Activated CD4-positive, alpha-beta T cell treated with anti-CD3 and anti-CD28 coated beads for 1 hour (primary cell): ENCODE data around the gene NAB1.
"Not testable (repeated sequence)": the region's sequence is repeated elsewhere in the genome, so short reads cannot be mapped to it uniquely, and the experiment has no call there.

Experiments used
- DNase-seq: peaks from one replicate; pipeline ENCODE4 v3.0.0-alpha.2; 2020

The NAB1 gene

DNA sequence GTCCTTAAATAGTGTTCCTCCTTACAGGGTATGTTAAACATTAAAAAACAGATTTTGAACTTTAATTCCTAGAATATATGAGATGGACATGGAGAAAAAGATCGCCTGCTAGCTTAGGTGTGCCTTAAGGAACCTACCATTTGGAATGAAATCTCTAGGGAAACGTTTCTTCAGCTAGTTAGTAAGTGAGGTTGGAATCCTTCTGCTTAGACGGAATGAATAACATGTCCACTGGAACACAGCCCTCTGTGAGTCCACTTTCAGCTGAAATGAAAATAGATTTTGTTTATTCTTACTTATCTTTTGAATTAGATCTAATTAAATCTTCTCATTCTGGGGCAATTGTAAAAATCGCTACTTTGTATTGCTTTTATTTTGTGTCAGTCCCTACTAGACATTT, 28.4 kb downstream of the NAB1 start:
- DNase-seq = no peak

DNA sequence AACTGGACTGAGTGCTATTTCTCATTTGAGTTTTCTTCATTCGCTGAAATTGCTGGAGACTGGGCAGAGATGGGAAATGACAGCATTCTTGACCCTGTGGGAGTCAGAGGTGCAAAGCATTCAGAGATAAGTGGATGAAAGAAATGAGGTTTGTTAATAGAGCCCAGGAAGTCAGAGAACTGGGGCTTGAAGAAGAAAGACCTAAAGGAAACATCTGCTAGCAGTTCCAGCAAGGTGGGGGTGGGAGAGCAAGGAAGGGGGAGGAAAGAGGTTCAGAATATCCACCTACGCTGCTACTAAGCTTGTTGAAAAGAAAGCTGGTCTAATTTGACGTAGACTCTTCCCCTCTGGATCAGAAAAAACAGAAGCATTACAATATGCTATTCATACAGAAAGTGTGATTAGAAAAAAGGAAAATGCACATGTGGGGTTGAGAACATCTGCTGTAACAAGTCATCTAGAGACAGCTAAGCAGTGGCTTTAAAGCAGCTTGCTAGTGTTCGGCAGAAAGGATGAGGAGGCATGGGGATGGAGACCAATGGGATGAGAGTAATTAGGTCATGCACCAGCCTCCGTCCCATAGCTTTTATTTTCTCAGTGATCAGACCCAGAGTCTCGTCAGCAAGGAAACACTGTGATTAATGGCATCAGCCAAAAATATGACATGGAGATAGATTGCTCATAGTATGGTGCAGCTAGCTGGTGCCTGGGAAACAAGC, 29.7 kb downstream of the NAB1 start:
- DNase-seq = no peak

DNA sequence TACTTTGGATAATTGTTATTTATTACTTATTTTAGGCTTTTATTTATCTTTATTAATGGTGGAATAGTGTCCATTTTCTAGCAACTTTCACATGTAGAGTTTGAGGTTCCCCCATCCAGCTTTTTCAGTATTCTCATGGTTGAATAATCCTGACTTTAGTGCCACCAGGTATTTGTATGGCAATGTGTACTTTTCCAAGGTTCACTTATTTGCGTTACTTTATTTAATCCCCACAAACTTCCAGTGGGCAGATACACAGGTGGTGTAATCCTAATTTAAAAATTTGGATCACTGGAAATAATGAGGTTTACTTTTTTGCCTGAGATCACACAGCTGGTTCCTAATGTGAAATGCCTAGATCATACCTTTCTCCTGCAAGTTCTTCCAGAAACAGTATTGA, 30.5 kb downstream of the NAB1 start:
- DNase-seq = no peak

DNA sequence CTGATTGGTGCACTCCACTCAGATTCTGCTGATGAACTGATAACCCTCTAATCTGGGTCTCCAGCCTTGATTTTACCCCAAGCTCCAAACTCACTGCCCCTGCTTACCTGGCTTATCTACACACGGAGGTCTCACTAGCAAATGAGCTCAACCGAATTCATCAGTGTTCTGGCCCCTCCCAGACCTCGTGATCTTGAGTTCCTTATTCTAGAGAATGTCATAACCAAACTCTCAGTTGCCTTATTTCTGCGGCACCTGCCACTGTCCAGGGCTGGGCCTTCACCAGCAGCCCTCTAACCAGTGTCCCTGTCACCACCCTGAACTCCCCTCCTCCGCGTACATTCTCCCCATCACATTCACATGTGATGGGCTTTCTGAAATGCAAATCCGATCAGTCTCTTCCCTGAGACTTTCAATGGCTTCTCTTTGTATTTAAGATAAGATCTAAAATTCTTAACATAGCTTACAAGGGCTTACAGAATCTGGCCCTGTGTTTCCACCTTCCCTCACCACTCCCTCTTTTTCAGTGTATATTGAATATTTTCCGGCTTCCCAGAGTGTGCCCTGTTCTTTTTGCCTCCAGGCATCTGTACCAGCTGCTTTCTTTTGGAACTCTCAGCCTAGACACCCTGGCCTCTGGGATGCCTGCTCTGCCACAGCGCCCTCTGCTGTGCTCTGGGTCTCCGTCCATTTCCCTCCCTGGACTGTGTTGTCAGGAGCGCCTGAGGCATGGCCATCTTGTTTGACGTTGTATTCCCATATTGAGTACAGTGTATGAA, 31.1 kb downstream of the NAB1 start:
- DNase-seq = peak; percentile 41

DNA sequence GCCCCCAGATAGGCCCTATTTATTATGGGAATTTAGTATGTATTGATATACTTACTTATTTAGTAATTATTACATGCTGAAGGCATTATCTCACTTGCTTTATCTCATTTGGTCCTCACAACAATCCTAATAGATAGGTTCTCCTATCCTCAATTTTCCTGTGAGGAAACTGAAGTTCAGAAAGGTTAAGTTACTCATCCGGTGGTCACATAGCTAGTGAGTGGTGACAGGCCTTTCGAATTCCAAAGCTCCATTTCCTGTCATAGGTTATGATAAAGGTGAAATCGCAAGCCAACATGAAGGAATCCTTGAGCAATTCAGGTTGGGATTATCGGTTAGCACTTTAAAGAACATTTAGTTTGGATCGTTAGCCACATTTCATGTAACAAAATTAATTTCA, 33.3 kb downstream of the NAB1 start:
- no peak for DNase-seq

DNA sequence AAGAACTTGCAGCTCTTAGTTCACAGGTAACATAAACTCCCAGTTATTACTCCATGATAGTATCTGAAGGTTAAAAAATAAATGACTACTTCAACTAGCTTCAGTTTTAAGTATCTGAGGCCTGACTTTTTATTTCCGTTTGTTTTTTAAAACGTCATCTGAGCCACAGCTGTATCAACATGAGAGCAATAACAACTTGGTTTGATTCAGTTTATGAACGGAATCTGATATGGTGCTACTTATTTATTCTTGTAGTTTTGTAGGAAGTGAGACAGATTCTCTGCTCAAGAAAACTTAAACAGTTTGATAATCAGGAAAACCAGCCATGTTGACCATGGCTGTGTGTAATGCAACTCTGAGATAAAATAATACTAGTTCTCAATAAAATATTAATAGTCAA, 34.9 kb downstream of the NAB1 start:
- no peak for DNase-seq

DNA sequence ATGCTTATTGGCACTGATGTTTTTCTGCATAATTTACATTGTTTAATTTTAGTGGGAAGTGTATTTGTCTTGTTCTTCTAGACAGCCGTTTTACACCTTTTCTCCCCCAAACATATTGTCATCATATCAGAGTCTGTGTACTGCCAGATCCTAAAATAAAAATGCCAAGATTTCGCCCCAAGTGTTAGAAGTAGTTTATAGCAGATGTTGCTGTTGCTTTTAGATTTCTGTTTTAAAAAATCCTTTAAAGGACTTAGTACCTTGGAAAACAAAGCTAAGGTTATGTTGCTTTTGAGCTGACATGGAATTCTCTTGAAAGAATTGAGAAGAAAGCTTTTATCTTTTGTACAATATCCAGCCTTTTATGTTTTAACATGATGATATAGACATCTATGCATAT, 36.0 kb downstream of the NAB1 start:
- DNase-seq = no peak

DNA sequence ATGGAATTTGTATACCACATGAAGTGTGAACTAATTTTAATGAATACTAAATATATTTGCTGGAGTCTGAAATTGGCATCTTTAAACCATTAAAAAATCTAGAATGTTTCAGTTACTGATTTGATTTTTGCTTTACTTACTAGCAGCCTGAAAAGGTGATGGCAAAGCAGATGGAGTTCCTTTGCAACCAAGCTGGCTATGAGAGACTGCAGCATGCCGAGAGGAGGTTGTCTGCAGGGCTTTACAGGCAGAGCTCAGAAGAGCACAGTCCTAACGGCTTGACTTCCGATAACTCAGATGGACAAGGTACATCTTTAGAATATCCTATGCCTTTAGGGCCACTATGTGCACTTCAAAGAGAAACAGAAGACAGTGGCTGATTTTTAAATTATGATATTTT, 36.5 kb downstream of the NAB1 start:
- DNase-seq = no peak

DNA sequence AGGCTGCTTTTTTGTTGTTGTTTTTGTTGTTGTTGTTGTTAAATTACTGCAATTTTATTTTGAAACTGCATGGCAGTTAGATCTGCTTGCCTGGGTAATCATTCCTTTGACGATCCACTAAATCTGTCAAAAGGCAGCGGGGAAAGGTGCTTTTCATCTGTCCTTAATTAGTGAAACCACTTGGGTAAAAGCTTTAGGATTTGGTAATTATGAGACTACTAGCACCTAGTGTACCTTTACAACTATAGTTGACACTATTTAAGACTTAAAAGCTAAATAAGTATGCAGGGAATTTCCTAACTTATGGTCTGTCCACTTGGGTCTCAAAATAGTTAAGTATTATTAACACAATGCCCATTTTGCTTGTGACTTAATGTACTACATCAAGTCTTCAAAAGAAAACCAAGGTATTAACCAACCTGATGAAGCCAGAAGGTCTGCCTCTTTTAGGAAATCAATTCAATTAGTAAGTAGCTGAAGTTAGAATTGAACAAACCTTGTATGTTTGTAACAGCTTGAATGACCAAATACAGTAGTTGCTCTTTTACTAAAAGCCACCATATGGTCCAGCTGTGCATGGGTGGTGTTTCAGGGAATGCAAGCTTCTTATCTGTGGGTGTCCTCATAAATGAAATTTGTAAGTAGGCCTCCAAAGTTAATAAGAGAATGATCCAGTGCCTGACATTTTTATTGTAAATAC, 44.8 kb downstream of the NAB1 start:
- DNase-seq = no peak

DNA sequence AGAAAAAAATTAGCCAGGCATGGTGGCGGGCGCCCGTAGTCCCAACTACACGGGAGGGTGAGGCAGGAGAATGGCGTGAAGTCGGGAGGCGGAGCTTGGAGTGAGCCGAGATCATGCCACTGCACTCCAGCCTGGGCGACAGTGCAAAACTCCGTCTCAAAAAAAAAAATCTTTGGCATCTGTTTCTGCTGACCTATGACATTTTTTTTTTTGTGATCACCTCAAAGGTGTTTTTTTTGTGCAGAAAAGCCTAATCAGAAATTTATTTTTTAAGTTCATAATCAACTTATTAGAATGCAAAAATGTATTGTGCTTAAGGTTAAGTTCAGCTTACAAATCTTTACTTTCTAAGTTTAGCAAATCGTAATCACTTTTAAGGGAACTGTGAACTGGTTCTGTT, 45.6 kb downstream of the NAB1 start:
- no peak for DNase-seq

DNA sequence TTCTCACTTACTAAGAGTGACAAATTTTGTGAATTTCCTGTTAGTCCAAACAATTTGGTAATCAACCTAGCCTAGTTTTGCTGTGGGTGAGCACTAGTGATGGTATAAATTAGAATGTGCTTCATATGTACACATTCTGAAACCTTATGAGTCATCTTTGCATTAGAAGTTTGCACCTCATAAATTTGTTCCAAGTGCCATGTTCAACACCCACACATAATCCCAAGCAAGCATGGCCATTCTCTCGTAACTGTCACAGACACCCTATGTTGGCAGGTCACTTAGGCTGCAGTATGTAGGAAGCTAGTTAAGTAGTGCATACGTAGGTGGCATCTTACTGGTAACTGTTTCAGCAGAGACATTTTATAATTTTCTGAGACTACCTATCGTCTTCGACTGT, 46.9 kb downstream of the NAB1 start:
- no peak for DNase-seq

DNA sequence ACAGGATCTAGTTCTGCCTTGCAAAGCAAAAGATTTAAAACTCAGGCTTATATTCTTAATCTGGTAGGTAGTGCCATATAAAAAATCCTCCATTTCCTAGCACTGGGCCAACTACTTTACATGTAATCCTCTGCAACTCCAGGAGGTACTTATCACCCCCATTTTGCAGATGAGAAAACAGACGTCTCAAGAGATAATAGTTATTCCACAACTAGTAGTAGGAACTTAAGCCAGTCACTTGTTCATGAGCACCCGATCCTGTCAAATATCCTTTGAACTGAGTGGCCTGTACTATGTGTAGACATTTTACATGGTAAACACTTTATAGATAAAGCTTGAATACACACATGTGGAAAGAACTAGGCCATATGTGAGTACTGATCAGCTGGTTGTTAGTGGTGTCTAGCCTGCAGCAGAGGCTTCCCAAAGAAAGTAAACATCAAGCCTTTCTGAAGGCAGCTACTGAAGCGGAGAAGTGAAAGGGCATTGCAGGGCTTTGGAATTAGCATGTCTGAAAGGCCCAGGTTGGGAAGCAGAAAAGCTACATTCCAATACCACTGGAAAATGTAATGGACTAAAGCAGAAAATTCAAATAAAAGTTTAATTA, 48.0 kb downstream of the NAB1 start:
- no peak for DNase-seq

DNA sequence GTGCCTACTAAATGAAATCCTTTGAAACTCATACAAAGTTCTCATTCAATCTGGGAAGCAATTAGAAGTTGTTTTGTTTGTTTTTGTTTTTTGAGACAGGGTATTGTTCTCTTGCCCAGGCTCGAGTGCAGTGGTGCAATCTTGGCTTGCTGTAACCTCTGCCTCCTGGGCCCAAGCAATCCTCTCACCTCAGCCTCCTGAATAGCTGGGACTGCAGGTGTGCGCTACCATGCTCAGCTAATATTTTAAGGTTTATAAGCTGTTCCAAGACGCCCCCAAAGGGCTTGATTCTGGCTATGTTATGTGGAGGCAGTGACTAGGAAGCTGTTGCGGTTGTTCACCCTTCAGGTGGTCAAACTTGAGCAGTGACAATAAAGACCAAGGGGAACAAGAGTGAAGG, 48.5 kb downstream of the NAB1 start:
- DNase-seq = no peak

DNA sequence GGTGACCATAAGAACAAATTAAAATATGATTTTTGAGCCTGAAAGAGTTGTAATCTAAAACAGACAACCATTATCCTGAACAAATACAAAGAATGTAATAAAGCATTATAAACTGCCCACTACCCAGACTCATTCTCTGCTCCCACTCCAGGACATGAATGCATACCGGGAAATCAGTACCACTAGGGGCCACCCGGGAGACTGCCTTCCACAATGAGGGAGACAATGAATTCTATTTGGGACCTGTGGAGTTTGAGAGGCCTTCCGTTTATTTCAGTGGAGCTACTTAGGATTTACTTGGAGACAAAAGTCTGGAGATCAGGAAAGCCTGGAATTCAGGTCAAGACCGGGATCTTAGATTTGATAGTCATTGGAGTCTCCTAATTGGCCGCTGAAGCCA, 50.0 kb downstream of the NAB1 start:
- DNase-seq = no peak

DNA sequence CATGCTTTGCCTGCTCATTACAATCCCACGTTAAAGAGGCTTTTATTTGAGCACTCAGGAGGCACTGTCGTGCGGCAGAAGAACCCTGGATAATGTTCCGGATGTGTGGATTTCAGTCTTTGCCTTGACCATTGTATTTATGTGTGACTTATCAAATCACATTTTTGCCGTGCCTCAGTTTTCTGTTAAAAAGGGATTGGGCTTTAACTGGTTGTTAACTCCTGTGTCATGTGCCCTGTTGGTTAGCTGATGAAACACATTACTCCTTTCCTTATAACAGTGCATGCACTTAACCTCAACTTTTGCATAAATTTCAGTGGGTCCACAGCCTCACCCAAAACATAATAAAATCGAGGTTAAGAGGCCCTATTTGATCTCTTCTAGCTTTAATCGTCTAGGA, 52.7 kb downstream of the NAB1 start:
- DNase-seq = no peak

DNA sequence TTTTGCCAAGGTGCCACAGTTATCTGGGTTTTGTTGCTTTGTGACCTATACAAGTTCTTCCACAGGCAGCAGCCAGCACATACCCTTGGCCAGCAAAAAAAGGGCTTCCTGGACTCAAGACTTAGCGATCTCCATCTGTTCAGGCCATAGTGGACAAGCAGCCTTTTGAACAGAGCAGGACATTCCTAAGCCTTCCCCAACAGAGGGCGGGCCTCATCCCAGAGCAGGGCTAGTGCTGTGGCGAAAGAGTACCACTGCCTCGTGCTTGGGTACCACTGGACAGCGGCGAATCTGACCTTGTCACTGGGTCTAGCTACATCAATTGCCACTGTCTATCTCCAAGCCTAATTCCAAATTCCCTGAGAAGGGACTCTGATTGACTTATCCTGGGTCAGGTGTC, 56.4 kb downstream of the NAB1 start:
- no peak for DNase-seq

DNA sequence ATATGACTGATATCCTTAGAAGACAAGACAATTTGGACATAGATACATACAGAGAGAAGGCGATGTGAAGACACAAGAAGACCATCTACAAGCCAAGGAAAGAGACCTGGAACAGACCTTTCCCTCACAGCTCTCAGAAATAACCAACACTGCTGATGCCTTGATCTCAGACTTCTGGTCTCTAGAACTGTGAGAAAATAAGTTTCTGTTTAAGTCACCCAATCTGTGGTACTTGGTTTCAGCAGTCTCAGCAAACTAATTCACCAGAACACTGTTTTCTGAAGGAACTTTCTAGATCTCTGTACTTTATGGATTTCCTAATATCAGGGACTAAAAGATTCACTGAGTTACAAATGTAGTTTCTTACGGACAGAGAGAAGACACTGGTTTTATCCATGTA, 58.8 kb downstream of the NAB1 start:
- no peak for DNase-seq

DNA sequence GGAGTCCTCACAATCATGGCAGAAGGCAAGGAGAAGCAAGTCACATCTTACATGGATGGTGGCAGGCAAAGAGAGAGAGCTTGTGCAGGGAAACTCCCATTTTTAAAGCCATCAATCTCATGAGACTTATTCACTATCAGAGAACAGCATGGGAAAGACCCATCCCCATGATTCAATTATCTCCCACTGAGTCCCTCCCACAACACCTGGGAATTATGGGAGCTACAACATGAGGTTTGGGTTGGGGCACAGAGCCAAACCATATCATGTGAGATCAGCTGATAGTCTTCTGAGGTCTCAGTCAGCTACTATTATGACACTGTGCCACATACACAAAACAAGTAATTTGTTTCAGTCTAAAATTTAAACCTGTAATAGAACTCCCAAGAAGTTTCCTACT, 59.8 kb downstream of the NAB1 start:
- DNase-seq = not testable (repeated sequence)

DNA sequence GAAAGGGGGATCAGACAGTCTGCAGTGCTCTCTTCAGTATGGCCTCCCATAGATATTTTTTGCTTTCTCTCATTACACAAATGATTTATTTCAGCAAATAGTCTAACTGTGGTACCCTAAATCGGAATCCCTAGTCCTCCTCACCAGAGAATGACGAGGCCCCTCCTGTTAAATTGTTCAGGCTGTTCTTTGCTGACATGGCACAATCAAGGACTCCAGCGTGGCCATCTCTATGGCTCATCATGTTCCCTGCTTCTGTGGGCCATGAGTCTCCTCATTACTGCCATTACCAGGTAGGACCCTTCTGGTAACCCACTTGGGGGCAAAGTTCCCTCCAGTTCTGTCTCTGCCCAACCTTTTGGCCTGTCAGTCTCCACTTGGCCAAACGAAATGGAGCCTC, 62.2 kb downstream of the NAB1 start:
- no peak for DNase-seq

DNA sequence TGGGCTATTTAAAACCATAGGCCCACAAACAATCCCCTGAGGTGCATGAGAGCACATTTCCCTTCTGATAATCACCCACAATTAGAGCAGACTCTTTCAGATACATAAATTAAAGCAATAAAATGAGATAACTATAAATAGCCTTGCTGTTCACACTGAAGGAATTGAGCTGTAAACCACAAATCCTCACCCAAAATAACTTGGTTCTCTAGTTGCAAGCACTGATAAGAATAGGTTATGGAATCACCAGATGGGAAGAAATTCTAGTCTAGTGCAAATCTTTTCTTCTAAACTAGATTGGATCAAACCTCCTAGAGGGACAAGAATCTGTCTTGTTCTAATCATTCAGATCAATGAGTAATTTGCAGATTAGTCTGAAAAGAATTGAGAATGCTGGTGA, 64.6 kb downstream of the NAB1 start:
- no peak for DNase-seq

DNA sequence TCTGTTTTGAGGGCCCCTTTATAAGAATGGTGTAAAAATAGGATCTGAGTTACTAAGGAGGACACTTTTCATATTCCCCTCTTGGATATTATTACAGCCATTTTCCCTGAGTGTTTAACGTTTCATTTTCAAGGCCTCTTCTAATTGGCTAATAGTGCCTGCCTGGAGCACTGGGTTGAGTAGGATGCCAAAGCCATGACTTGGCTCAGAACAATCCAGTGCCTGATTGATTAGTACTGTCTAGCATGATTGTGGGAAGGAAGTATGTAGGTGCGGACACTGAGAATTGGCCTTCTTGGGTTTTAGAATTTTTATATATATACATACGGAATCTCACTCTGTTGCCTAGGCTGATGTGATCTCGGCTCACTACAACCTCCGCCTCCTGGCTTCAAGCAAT, 66.1 kb downstream of the NAB1 start:
- no peak for DNase-seq

DNA sequence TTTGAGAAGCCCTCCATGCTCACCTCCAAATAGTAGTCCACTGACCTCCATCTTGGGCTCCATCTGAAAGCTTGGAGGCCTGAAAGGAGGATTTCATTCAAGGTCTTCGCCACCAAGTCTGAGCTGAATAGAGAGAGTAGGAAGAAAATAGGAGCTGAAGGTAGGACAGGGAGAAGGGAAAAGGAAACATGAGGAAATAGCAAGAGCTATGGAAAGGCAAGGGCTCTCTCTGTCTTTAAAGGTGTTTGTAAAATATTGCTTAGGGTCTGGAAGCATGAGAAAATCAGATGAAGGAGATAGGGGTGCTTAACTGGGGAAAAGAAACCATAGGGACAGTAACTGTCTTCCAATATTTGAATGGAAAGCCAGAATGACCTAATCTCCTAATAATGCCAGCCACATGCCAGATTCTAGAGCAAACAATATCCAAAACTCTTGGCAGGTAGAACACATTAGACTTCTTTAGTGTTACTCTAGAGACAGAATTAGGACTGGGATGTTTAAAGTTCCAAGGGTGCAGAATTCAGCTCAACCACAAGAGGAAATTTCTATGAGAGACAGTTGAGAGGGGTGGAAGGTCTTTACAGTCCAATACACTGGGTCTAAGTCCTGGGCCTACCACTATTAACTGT, 67.4 kb downstream of the NAB1 start:
- no peak for DNase-seq

DNA sequence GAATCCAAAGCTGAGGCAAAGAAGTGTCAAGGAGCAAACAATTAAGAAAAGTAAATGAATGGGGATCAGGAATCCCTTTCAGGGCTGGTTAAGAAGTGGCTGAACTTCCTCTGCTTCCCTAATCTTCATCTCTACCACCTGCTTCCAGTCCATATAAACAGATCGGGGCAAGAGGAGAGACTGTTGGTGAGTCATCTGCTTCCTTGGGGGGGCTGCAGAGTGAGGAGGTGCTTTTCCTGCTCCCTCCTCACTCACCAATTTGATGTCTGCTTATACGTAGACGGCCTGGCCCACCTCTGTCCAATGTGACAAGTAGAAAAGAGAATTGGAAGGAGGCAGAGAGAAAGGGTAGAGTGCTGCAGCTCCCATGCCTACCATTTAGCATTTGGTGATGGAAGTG, 68.4 kb downstream of the NAB1 start:
- no peak for DNase-seq
